SIG-M5 treated with dmso at 0.1 percent for 504 hours (cell line): ENCODE measurements around the gene G6PC3.
"Not testable (repeated sequence)": the region's sequence is repeated elsewhere in the genome, so short reads cannot be mapped to it uniquely, and the experiment has no call there.

Source experiments
- DNase-seq: peaks from one replicate; lab custom pipeline; 2025; ENCODE audit not compliant: unreplicated experiment; lab: John Stamatoyannopoulos, UW

Gene G6PC3

DNA sequence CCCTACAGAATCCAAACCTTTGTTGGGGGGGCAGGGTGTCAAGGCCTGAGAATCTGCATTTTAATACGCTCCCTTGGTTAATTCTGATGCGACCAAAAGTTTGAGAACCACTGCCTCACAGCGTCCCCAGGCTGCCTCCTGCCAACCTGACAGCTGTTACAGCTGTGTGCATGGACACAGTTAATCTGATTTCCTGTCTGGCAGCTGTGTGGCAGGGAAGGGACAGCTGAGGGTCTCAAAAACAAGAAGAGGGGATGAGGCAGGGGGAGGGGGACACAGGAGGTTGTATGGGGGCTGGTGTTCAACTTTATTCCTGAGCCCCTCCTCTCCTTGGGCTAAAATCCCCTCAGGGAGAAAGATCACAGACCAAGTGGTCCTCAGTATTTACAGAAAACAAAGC is 35.4 kb downstream of the G6PC3 start:
- DNase-seq = no peak

DNA sequence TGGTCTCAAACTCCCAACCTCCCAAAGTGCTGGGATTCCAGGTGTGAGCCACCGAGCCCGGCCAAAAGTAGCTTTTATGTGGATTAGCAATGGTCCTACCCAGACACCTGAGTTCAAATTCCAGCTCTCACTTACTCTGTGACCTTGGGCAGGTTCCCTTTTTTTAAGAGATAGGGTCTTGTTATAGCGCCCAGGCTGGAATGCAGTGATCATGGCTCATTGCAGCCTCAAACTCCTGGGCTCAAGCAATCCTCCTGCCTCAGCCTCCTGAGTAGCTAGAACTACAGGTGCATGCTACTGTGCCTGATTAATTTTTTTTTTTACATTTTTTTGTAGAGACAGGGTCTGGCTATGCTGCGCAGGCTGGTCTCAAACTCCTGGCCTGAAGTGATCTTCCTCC is 36.3 kb downstream of the G6PC3 start:
- no peak for DNase-seq

DNA sequence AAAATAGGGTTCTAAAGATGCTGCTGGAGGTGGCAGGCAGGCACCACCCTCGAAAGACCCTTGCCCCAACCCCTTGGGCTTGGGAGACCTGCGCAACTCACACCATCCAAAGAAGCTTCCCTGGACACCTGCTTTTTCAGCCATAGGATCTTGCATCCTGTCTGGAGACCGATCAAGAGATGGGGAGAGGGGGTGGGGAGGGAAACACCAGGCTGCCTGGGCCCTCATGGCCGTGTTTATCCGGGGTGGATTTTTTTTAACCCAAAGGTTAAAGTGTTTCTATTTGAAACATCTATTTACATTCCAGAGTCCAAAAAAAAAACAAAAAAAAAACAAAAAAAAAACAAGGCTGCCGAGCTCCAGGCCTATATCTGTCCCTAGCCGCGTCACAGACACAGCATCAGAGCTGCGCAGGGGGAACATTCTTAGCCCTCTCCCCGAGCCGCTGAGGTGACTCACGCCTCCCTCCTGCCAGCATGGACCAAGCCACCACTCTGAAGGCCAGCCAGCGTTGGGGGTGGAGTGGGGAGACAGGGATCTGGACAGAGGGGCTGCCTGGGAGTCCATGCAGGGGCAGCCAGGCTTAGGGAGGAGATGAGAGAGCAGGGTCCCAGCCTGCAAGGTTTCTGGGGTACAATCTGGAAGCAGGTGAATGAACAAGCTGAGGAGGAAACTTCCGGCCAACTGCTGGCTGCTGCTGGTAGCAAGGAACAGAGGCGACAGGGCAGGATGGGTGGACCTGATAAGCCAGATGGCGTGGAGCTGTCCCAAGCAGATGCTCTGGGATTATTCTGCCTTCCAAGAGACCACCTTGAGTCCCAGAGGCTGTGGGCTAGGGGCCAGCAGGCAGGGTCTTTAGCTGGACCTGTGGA is 38.1 kb downstream of the G6PC3 start:
- no peak for DNase-seq

DNA sequence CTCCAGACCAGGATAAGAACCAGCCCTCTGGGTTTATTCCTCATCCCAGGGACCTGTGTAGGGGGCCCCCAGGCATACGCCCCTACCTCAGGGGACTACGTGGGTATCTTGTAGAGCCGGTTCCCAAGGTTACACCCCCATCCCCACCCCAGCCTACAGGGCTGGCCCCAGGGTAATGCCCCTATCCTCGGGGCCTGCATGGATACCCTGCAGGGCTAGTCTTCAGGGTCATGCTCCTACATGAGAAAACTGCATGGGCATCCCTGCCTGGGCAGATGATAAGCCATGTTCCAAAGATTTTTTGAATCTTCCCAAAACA is 38.7 kb downstream of the G6PC3 start:
- DNase-seq = no peak

DNA sequence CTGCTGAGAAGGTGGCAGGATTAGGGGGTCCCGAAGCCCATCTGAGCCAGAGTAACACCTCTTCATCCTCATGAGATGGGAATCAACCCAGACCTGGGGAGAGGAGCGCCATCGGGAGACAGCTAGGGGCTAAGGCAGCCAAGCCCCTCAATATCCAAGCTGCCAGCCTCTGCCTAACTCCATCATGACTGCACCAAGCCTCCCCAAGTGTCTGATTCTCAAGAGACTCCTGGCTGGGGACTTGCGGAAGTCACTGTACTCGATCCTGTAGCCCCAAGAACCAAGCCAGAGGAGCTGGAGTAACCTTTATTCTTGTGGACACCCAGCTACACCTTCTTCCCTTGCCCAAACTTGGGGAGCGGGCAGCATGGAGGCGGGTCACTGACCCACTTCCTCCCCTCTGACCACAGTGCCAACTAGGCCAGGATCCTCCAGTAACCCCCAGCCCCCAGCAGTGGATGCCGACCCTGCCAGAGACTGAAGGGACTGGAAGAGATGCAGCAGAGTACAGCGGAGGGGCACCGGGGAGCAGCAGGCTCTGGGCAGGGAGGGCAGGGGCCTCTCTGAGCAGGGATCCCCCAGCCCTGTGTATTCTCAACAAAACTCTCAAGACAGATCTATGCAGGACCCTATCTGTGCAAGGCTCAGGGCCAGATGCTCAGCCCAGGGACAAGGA is 39.6 kb downstream of the G6PC3 start:
- DNase-seq = no peak

DNA sequence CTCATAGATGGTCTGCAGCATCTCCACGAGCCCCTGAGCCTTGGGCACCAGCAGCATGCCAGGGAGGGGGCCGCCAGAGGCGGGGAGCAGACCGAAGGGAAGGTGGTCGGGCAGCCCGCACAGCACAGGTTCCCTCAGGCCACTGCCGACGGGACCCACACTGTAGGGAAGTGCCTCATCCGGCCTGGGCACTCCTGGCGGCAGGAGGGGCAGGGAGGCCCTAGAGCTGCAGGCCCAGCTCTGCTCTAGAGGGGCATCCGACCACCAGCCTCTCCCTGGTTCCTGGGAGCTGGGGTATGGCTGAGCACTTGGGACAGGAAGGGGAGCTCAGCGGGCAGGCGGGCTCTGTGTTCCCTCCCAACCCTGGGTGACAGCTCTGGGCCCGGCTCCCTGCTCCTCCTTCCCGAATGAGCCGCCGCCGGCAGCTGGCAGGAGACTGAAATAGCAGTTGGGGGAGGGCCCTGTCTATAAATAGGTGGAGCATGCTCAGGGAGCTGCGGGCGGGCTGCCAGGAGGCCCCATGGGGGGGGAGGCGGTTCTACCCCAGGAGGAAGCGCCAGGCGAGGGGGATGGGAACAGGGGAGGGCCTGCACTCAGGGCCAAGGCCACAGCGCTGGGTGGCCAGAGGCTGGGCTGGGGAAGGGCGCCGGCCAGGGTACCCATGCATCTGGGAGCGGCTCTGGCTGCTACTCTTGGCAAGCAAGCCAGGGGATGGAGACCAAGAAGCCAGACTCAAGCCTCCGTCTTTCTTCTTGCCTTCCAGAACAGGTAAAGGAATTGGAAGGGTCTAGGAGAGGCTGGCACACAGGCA is 40.5 kb downstream of the G6PC3 start:
- DNase-seq = peak; percentile 95

DNA sequence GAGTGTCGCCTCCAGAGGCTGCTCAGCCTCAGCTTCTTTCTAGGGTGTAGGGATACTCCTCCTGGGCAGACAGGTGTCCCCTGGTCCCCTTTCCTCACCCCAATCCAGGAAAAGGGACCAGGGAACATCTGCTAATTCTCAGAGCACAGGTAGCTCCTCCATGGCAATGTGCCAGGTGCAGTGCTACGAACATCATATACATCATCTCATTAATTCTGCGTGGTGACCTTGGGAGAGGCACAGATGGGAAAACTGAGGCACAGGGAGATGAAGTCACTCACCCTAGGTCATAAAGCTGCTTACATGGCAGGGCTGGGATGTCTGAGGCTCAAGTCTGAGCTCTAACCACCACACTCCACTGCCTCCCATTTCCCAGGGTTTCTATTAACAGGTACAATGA is 41.2 kb downstream of the G6PC3 start:
- DNase-seq = no peak

DNA sequence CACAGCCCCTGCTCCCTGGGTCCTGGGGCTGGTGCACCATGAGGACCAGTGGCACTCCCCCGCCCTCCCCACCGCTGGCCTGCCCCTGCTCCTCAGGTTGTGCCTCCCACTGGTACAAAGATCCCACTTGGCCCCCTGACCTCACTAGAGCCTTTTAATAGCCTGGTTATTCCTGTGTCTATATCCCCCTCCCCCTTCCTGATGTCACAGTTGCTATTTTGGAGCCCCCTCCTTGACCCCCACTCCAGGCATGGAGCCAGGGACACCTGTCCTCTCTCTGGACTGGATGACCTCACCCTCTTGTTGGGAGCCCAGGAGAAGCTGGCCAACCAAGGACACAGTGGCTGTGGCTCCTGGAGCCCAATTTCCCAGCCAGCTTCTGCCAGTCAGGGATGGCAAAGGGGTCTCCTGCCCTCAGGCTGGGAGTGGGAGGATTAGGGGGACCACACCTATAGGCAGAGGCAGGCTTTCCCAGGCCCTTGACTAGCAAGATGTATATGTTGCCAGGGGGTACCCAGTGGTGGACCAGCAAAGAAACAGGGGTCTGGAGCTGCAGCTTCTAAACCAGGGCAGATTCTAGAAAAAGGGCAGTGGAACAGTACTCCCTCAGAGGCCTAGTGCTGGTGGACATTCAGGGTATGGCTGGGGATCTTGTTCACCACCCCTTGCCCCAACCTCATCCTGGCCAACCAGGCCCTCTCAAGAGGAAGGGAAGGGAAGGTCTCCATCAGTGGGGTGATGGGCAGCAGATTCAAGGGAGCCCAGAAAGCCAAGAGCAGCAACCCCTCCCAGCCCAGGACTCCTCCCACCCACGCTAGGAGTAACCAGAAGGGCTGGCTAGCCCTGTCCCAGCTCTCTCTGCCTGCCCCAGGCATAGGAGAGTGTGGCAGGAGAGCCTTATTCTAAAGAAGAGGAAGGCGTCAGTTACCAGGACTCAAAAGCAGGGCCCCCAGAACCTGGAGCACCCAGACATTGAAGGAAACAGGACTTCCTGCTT is 42.0 kb downstream of the G6PC3 start:
- DNase-seq = no peak

DNA sequence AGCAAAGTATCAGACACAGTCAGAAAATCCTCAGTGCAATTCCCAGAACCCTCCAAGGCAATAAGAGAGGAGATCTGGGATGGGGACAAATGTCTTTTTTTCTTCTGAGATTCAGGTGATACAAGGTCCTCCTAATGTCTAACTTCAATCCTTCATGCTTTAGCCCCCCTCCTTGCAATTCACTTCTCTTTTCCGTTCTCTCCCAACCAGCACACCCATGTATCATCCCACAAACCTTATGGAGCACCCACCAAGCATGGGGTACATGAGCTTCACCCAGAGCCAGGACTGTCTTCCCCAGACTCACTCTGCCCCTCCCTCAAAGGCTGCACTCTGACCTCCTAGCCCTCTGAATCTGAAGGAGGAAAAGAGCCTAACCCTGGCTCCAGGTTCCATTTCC is 42.8 kb downstream of the G6PC3 start:
- no peak for DNase-seq

DNA sequence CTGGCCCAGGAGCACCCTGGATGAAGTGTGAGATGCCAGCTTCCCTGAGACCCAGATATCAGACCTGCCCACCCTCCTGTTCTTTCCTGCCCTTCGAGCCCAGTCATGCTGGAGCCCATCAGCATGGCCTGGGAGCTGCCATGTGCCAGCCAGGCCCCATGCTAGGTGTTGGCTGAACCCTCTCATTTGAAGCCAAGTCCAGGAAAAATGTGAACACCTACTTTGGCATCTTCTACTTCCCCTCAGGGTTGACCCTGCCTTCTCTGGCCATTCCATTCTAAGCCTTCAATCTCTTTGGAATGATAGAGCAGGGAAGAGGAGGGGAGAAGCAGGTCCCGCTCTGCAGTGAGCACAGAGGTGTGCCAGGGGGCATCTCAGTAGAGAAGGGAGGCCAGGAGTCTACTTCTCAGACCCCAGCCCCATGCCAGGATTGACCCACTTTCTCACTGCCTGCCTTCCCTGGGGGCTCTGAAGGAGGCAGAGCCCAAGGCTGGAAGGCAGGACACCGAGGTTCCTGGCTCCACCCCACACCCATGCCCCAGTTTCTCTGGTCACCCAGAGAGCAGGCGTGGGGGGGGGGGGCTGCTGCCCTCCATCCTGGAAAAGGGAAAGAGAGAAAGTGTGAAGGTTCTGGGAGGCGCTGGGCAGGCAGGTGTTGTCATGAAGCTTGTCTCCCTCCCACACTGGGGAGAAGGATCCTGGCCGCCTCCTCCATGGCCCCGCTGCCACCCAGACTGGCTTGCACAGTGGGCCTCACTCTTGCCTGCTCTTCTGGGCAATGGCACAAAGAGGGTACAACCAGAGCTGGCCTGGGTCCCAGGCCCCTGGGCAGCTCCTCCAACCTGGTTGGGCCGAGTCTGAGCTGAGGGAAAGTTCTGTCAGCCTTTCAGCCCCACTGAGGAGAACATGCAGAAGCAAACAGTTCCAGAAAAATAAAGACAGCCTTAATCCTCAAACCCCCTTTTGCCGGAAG is 43.6 kb downstream of the G6PC3 start:
- no peak for DNase-seq

DNA sequence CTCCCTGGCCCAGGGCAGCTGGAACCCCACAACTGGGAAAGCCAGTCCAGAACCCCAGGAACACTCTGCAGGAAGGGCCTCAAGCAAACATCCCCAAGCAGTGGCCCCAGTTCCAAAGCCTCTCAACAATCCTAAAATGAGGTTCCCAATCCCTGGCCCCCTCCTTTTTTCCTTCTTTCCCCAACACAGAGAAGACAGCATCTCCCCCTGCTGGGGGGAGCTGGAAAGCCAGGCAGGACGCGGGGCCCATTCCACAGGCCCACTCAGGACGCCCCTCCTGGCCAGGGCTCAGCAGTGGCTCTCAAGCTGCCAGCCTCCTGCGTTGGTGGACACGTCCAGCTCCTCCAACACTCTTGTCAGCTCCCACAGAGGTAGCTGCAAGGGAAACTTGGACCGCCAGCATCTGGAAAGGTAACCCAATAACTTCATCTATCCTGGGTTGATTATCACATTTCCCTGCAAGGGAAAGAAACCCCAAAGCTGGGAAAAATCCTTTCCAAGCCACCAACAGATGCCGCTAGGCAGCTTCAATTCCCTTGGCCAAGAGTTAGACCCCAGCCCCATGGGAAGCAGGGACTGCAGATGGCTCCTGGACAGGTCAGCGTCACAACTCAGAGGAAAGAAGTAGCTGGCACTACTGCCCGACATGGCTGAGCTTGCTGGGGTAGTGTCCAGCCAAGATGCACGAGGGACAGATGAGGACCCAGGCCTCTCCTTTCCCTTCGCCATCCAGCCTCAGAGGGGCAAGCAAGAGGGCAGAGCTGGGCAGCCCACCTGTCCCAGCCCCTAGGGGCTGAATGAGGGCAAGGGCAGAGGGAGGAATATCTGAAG is 45.3 kb downstream of the G6PC3 start:
- DNase-seq = no peak

DNA sequence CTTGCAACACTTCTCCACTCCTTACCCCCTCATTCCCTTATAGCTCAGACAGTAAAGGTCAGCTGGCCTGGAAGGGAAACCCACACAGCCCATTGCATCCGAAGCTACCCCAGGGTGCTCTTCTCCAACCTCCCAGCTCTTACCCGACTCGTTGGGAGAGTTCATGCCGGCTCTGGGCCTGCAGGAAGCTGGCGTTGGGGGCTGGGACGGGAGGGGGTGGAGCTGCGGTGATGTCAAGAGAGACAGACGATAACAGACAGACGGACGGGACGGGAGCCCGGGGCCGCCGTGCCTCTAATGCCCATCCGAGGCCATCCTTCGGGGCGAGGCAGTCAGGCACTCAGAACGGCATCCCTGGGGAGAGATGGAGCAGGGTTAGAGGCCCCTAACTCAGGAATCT is 46.8 kb downstream of the G6PC3 start:
- DNase-seq = no peak

DNA sequence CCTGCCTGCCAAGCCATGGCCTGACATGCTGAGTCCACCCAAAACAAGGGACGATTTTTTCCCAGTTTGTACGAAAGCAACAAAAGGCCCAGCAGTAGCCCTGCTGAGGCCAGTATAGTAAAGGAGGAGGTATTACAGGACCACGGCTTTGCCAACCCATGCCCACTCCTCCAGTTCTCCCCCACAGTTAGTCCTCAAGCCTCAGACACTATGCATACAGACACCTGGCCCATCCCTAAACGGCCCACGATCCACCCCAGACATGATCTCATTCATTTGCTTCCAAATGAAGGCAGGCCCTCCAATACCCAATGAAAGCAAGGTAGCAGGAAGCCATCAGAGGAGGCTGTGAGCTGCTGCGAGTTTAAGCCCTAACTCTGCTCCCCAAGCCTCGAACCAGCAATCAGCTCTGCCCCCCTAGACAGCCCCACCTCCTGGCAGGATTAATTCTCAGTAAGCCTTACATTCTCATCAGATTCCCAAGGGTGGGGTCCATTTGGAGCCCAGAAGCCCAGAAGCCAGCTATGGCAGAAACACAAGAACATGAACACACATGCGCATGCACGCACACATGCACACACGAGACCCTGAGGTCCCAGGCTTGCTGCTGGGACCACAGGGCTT is 48.0 kb downstream of the G6PC3 start:
- no peak for DNase-seq

DNA sequence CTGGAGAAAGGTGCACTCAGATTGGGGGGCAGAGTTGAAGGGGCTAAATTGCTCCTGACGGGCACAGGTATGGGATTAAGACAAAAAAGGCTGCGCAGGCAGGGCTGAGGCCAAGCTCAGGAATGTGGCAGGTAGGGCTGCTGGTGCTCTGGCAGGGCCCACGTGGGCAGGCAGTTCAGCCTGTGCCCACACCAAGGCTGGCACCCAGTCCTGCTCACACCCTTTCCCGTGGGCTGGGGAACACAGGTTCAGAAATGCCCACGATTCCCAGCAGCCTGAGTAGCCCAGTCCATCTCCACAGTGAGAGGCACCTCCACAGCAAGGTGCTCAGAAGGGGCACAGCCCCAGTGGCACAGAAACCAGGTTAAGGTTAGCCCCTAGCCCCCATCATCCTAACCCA is 48.5 kb downstream of the G6PC3 start:
- DNase-seq = no peak

DNA sequence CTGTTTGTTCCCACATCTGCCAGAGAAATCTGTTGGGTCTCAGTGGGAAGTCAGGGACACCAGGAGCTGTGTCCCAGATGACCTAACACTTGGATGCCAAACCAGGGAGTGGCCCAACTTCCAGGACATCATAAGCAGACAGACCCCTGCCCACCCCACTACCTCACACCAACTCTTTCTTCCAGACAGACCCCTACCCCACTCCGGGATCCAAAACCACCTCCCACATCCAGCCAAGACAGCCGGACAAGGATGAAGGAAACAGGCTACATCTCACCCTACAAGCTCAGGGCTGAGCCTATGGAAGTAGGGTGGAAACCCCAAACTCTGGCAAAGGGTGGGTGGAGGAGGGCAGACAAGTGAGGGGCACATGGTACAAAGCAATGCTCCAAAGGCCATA is 49.3 kb downstream of the G6PC3 start:
- DNase-seq = no peak

DNA sequence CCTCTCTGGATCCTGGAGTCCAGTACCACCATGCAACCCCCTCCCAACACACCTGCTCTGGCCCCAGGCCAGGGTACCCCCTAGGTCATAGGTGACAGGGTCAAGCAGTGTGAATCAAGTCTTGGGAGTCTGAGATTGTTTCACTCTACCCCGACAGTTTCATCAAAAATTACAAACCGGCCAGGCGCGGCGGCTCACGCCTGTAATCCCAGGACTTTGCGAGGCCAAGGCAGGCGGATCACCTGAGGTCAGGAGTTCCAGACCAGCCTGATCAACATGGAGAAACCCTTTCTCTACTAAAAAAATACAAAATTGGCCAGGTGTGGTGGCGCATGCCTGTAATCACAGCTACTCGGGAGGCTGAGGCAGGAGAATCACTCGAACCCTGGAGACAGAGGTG is 49.7 kb downstream of the G6PC3 start:
- not testable (repeated sequence) for DNase-seq

DNA sequence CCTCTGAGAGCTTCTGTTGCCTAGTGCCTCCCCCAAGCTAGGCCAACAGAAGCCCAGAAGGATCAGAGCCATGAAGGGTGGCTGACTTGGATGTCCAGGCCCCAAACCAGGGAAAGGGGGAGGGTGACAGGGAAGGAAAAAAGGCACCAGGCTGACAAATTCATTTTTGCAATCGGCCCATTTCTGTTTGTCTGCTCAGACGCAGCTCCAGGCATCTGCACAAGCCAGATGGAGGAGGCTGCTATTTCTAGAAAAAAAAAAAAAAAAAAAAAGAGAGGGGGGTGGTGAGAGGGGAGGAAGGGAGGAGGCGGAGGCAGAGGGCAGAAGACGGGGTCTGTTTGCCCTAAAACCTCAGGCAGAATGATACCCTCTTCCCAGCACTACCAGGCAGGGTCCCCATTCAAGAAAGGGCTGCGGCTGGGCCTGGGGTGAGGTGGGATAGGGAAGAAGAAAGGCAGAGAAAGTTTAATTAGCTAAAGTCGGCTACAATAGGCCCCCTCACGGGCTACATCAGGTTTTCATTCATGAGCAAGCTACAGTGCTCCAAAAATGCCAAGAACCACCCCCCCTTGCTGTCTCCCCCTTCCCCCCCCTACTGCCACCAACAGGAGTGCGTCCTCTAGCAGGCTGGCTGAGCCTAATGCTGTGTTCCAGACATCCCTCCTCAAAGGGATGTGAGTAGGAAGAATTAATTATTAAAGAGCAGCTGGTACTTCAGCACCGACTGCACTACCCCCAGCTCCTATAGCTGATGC is 50.5 kb downstream of the G6PC3 start:
- no peak for DNase-seq
